NCI-H510A (cell line): ENCODE data around the gene STK32C.
A peak's percentile ranks its signal among the peaks of the same experiment; 100 is the strongest.
"Not testable (repeated sequence)": the region's sequence is repeated elsewhere in the genome, so short reads cannot be mapped to it uniquely, and the experiment has no call there.

Experiments used
- DNase-seq: peaks from one replicate; lab custom pipeline; 2025; lab: John Stamatoyannopoulos, UW

STK32C gene

DNA sequence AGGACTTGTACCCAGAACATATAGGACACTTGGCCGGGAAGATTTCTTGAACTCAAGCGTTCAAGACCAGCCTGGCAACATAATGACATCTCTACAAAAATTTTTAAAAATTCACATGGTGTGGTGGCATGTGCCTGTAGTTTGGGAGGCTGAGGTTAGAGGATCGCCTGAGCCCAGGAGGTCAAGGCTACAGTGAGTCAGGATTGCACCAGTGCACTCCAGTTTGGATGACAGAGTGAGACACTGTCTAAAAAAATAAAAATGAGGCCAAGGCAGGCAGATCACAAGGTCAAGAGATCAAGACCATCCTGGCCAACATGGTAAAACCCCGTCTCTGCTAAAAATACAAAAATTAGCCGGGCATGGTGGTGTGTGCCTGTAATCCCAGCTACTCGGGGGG is 9.7 kb upstream of the STK32C start:
- DNase-seq, result not testable (repeated sequence)

- DNase-seq, result no peak
These were observed 8.4 kb upstream of the STK32C start for GRCh38 chr10:132316133-132316532.

DNA sequence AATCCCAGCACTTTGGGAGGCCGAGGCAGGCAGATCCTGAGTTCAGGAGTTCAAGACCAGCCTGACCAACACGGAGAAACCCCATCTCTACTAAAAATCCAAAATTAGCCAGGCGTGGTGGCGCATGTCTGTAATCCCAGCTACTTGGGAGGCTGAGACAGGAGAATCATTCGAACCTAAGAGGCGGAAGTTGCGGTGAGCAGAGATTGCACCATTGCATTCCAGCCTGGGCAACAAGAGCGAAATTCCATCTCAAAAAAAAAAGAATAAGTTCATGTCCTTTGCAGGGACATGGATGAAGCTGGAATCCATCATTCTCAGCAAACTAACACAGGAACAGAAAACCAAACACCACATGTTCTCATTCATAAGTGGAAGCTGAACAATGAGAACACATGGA is 7.1 kb upstream of the STK32C start:
- not testable (repeated sequence) for DNase-seq

GRCh38 chr10:132314336-132314735 is 6.6 kb upstream of the STK32C start:
- DNase-seq, result no peak

DNA sequence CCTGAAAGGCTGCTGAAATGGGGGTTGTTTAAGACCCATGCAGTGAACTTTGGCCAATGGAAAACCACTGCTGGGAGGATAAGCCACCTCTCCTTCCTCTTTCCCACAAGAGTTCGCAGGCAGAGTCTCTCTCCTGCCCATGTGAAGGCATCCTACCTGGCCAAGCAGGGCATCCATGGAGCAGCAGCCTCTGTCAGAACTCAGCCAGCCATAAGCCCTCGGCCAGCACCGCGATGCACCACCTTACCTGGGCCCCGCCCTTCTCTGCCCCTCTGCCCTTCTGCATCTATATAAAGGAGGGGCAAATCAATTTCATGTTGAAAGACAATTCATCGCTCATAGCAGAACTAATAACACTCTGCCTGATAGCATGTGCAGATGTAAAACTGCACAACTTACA is 6.1 kb upstream of the STK32C start:
- DNase-seq, result no peak

- no peak for DNase-seq
These were observed 5.6 kb upstream of the STK32C start for GRCh38 chr10:132313305-132313704.

DNA sequence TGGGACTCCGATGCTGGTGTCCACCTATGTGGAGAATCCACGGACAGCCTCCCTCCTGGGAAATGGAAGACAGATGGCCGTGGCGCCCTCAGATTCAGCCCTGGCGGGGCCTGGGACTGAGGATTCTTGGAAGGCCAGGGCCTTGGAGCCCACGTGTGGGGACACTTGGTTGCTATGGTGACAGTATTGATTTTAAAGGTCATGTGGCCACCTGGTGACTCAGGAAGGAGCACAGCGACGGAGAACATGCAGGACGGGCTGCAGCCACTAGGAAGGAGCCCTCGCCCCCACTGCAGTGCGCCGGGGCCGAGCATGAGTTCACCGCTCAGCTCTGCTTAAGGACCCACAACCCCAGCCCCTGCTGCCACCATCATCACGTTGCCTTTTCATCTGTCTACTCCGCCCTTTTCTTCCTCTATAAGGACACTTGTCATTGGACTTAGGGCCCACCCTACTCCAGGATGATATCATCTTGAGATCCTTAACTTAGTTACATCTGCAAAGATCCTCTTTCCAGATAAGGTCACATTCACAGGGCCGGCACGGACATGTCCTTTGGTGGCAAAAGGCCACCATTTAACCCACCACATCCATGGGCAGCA is 3.7 kb upstream of the STK32C start:
- DNase-seq, result peak; percentile 52

DNA sequence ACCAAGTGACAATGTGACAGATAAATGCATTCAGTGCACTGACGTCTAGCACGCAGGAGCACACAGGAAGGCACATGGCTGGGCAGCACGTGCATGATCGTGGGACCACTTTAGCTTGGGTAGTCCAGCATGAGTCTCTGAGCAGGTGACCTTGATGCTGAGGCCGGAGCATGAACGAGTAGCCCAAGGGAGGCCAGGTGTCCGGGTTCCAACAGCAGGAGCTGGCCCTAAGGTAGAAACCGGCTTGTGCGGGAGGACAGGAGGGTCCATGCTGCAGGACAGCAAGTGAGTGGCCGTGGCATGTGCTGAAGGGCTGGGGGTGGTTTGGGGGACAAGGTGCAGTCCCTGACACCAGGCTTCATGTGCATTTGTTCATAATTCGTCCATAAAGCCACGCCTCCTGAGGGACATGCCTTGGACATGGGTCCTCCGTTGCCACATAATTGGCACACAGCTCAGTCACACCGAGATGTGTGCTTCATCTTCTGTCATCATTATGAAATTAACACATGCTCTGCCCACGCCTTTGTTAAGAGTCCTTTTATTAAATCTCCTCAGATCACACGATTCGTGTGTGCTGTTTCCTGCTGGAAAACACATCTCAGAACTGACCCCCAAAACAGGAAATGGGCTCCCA is 3.1 kb upstream of the STK32C start:
- no peak for DNase-seq

GRCh38 chr10:132309879-132310591 is 2.3 kb upstream of the STK32C start:
- DNase-seq, result no peak

DNA sequence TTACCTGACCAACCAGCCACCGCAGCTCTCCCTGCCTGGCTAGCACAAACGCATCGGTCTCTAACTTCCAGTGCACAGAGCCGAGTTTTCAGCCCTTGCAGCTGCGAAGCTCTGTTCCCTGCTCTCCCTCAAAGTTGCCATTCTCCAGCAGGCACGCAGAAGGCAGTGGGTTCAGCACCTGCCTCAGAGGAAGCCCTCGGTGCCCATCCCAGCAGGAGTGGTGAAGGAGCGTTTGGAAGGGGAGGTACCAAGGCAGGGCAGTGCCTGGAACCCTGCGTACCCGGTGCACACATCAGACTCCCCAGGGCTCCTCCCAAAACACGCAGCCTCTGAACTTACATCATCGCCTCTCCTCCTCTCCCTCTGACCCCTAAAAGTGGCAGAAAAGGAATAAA is 1.7 kb upstream of the STK32C start:
- DNase-seq, result no peak

DNA sequence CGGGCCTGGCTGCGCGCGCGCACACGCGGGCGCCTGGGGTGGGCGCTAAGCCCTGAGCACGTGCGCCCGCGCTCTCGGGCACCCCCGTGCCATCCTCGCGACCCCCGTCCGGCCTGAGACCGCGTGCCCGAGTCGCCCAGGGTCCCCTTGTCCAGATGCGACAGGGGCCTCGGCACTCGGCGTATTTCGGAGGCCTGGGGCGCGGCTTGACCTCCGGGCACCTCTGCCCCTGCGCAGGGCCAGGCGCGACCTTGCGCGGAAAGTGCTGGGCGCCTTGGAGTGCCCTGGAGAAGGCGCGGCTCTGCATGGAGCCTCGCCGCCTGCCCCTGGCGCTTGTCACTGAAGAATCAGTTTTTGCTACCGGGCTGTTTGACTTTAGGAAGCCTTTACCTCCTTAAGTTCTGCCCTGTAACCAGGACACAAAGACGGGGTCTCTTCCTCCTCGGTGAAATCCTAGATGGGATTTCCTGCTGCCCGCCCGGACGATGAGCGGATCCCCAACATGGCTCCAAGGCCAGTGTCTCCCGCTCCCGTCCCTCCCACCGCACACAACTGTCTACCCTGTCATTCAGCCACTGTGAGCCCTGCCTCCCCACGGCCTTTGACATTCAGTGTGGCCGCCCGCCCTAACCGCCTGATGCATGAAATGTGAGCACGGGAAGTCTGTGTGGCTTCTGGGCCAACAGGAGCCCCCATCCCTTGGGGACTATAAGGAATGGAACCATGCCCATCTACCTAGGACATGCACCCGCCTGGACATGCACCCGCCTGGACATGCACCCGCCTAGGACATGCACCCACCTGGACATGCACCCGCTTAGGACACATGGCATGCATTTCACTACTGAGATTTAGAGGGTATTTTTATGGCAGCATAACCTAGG is 1.1 kb upstream of the STK32C start:
- DNase-seq, result no peak

DNA sequence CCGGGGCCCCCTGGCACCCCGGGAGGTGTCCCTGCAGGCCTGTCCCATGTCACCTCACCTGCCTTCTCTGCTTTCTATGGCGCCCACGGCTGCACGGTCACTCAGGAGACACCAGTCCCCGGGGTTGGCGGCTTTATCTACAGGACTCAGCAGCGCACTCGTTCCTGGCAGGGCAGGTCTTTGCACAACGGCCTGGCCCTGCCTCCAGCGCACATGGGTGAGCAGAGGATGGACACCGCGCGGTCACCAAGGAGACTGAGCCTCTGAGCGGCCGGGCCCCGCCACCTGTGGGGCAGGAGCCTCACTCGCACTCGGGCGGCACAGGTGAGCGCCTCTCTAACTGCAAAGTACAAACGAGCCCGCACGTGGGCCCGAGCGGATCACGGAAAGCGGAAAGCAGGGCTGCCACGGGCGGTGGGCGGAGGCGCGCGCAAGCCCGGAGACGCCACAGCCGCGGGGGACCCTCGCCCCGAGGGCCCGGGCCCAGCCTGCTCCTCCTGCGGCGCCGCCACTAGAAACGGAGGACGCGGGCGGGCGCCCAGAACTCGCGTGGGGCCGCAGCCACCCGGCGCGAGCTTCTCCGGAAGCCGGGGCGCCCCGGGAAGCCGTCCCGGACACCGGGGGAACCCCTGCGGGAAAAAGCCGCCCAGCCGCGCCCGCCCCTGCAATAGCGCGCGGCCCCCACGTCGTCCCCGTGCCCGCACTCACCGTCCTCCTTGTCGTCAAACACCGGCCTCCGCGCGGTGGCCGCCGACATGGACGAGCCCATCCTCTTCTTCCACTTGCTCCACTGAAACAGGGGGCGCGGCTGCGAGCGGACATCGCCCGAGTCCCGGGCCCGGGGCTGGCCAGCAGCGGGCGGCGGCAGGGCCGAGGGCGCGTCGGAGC is 642 bp downstream of the STK32C start:
- DNase-seq, result peak; percentile 73

DNA sequence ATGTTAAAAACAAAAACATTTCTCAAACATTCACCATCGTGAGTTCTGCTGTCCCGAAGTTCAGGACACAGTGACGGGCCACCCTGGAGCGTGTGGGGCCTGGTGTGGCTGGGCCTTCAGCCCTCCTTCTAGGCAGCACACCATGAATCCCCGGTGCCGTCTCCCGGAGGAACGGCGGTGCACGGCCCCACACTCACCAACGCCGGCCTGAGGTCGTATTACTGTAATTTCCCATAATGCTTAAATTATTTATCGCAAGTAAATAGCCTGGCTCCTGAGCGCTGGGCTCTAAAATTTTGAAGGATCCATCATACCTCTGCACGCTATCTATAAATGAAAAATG is 1.4 kb downstream of the STK32C start:
- no peak for DNase-seq

GRCh38 chr10:132305654-132306342 is 2.0 kb downstream of the STK32C start:
- no peak for DNase-seq

DNA sequence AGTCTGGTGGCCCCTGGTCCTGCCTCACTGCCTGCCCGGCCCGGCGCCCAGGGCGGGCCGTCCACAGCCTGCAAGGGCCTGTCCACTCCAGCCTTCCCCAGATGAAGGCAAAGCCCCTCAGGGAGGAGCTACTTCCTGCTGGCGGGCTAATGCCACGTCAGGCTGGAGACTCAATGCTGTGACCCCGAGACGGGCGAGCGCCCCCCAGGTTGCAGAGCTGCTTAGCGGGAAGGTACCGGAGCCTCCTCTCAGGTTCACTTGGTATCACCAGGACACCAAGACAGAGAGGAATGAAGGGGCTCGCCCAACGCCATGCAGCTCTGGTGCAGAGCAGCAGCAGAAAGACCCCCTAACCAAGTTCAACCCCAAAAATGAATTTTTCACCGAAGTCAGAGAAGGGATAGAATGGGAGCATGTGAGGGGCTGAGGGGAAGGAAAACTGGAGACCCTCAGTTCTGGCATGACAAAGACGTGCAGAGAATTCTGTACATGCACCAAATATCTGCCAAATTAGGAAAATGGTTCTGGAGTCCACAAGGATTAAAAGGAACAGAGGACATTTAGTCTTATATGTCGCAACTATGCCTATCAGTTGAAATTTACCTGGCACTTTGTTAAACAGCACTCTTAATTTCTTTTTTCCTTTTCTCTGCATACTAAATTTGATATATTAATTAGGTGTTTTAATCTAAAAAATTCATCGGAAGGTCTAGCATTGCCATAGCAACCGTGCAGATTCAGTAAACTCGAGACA is 2.8 kb downstream of the STK32C start:
- no peak for DNase-seq

DNA sequence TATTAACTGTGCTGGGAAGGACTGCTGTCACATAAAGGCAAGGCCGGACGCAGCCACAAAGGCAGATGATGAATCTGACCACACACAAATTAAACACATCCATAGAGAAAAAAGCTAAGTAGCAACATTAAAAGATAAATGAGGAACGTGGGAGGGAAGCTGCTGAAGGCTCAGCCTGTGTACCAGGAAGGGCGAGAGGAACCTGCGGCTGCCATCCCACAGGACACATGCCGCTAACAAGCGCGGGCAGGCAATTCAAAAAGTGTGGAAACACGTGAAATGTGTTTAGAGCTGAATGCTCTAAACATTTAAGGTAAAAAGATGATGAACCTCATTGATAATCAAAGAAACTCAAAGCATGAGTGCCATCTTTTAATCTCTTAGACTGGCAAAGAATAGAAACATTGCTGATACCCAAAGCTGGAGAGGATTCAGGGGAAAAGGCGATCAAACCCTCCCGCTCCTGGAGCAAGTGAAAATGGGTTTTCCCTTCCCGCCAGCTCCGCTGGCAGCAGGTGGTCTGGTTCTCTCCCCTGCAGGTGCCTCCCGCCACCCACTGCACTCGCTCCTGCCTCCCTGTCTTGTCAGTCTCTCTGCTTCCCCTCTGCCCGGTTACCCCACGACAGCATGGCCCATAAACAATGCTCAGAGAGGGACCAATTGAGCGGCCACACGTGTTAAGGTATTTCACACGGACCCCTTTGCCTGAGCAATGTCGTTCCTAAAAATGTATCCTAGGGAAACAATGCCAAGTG is 4.2 kb downstream of the STK32C start:
- DNase-seq, result no peak

- no peak for DNase-seq
These were observed 5.1 kb downstream of the STK32C start for GRCh38 chr10:132302421-132303310.
